ENCODE measurements around the gene CACNA1I.
A peak's percentile ranks its signal among the peaks of the same experiment; 100 is the strongest.

The CACNA1I gene

DNA sequence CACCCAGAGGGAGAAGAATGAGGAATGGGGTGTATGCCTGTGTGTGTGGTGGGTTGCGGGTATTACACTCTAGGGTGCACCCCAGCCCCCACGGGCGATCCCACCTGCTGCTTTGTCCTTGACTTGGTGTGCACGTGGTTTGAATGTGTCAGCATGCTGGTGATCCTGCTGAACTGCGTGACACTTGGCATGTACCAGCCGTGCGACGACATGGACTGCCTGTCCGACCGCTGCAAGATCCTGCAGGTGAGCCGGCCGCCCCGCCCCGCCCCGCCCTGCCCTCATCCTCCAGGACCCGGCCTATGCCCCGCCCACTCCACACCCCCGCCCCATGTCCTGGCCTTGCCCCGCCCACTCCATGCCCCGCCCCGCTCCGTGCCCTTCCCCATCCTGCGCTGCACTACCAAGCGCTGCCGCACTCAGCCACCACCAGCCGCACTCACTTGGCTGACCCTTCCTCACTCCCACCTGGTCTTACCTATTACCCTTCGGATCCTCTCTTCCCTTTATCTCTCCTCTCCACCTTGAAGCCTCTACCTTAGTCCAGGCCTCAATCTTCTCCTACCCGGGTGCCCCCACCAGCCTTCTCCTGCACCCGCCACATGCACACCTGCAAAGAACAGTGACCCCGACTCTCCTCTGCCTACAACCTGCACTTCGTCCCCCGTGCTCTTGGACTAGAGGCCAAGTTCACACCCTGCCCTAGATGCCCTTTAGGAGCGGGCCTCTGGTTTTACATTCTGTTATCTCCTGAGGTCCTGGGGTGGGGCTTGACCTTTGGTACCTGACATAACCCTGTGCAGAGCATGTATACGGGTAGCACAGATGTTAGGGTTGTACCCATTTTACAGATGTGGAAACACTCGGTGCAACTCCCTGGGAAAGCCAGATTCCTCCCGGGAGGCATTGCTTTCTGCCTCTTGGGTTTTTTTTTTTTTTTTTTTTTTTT, 27.7 kb downstream of the CACNA1I start:
- peak; percentile 8 for DNase-seq

DNA sequence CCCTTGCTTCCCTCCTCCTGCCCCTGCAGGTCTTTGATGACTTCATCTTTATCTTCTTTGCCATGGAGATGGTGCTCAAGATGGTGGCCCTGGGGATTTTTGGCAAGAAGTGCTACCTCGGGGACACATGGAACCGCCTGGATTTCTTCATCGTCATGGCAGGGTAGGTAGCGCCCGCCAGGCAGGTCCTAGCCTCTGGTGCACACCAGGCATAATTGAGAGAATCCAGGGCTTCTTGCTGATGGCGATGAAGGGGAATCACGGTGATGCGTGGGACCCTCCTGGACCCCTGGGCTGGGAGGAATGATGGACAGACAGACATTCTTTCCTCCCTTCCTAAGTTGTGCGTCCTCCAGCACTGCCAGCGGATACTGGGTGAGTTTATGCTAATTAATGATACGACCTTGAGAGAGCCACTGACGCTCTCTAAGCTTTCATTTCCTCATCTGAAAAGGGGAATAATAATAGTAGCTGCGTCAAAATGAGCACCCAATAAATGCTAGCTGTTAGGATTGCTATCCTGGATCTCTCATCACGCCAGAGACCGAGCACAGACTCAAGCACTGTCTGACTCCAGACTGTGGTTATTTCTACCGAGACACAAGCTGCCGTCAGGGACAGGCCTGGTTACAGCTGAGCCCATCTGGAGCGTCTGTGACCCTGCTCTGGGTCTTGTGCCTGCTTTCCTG, 30.1 kb downstream of the CACNA1I start:
- DNase-seq, result no peak

DNA sequence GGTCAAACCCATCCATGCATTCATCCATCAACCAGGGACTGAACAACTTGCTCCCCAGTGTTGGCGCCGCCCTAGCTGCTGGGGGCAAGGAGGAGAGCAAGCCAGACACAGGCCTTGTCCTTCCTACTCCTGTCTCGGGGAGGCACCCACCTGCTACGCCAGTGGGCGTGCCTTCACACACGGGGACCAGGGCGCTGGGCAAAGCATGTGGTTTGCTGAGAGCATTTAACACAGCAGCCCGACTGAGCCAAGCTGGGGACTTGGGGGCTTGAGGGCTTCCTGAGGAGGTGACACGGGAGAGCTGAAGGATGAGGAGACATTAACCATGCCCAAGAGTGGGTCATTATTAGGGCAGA, 30.6 kb downstream of the CACNA1I start:
- no peak for DNase-seq

DNA sequence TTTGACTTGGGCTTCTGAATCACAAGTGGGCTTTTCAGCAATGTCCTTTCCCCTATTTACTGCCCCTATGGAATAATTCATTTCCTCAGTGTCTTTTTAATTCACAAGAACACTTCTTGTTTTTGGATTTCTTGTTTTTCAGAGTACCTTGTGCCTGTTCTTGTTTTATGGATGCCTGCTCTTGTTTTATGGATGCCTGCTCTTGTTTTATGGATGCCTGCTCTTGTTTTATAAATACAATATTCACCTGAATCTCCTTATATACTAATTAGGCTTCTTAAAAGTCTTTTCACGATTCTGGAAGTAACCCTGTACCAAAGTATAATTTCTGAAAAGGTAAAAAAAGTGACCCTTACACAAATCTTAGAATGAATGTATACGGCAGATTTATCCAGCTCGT, 32.8 kb downstream of the CACNA1I start:
- no peak for DNase-seq

DNA sequence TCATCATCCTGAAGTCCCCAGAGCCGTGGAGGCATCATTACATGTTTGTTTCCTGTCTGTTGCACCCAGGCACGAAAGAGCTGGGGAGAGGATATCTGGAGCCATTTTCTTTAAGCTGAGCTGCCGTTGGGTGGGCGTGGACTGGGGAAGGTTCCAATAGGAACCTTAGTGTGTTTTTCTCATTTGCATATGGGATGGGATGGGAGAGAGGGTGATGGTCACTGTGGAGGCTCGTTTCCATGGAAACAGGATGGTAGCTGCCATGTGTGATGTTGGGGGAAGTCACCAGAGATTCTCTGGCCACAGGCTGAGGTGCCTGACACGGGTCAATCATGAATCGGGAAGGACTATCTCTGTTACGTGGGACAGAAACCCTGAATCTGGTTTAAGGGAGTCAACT, 39.7 kb downstream of the CACNA1I start:
- no peak for DNase-seq

DNA sequence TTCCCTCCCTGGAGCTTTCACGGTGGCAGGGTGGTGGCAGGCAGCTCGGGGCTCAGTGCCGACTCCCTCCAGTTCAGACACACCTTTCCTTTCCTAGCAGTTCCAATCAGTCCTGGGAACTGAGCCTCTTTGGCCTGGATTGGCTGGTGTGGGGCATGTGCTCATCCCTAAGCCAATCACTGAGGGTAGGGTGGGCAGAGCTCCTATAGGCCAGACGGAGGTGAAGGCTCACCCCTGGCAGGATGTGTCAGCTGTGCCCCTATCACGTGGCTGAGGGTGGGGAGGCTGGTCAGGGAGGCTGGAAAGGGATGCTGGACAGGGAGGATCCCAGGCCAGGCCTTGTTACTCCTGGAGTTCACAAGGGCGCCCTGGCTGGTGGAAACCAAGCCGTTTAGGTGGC, 40.2 kb downstream of the CACNA1I start:
- DNase-seq, result no peak

DNA sequence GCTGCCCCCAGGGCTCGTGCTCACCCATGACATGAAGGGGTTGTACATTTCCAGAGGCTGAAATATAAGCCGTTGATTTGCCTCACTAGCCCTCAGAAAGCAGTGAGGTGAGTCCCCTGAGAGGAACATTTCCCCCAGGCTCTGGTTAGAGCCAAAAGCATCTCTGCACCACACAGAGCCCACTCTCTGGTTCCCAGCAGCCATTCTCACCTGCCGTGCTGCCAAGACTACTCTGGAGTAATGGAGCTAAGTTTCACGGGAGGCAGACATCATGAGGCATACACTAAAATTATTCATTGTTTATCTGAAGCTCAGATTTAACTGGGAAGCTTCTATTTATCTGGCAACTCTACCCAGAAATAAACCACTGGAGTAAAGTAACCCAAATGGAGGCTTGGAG, 40.8 kb downstream of the CACNA1I start:
- no peak for DNase-seq

DNA sequence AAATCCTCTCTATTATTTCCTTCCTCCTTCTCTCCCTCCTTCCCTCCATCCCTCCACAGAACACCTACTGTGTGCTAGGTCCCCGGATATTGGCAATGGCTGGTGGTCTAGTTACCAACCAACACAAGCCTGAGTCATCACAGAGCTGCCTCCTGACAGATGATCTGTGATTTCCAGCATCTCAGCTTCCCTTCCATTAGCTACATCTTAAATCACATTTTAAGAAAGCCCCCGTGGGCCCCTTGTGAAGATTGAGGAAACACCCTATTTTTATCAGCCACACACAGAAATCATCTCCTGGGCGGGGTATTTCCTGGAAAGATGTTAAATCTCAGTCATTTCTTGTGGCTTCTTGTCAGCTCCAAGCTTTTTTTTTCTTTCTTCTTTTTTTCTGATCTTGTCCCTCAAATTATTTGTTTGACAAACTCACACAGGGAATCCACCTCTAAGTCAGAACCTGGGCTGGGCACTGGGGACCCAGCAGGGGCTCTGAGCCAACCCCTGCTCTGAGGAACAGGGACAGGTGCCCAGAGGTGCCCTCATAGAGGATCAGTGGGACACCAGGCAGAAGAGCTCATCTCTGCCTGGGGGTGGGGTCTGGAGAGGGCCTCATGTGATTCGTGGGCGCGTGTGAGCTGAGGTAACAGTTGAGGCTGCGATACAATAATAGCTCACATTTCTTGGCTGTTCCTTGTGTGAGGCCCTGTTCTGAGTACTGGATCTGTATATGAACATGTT, 42.4 kb downstream of the CACNA1I start:
- no peak for DNase-seq

DNA sequence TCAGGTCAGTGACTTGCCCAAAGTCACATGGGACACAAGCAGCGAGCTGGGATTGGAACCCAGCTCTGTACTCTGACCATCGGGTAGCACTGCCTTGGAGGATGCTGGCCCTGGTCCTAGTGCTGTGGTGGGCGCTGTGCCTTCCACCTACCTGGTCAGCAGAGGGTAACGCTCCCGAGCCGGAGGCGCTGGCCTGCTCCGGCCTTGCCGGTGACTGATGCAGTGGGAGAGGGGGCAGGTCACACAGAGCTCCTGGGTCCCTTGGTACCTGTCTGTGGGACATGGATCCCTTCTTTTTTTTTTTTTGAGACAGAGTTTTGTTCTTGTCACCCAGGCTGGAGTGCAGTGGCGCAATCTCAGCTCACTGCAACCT, 43.0 kb downstream of the CACNA1I start:
- no peak for DNase-seq

DNA sequence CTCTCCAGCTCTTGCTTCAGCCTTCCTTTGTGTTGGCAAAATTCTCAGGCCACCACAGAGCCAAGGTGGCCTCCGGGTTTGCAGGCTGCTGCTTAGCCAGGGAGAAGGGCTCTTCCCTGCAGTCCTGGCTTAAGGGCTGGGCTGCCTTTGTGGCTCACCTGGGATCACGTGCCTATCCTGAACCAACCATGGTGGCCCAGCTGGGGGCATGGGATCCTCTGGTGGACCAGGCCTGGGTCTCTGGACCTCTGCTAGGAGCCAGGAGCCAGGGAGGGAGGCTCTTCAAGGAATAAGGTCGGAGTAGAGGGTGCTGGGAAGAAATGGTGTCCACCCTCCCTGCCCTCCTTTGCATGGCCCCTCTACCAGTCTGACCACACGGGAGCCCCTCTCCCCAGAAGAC, 43.9 kb downstream of the CACNA1I start:
- no peak for DNase-seq

DNA sequence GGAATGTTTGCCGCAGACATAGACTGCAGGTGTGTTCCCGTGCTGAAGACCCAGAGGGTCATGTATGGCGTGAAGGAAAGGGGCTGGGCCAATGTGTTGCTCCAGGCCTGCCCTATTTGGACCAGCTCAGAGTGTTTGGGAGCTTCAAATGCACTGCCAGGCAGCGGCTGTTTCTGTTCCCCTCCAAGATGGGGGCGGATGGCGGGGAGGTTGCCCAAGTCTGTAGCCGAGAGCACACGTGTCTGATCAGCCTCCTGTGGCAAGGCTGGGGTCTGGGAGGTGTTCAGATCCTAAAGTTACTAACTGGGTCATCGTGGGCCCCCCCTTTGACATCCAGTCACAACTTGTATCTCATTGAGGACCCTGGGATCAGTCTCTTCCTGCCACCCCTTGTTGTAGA, 45.5 kb downstream of the CACNA1I start:
- DNase-seq, result no peak

DNA sequence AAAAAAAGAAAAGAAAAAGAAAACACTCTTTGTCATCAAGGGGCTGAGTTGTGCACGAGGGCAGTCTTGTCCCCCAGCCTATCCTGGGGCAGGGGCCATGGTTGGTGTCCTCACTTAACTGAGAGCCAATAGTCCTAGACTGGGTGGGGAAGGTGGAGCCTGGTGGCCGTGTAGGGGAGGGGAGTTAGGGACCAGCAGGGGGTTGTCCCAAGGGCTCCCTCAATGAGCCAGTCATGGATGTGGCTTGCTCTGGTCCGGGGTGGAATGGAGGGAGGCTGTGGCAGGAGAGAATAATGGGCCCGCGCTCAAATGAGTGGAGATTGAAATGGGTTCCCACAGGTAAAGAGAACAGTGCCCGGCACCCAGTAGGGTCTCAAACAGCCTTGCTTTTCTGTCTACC, 46.2 kb downstream of the CACNA1I start:
- DNase-seq, result no peak

DNA sequence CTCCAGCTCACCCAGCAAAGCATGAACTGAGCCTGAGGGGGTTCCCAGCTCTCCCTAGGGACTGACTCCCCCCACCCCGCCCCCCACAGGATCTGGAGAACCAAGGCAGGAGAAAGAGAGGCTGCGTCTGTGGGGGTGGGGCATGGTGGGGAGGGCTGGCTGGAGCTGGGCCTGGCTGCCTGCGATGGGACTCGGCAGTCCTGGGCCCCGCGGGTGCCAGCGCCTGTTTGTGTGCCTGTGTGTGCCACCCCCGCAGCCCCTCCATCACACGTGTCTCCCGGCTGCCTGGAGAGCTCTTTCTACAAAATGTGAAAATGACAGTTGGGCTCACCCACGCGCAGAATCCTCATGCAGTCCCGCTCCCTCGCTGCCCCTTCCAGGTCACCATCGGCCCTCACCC, 46.8 kb downstream of the CACNA1I start:
- no peak for DNase-seq

DNA sequence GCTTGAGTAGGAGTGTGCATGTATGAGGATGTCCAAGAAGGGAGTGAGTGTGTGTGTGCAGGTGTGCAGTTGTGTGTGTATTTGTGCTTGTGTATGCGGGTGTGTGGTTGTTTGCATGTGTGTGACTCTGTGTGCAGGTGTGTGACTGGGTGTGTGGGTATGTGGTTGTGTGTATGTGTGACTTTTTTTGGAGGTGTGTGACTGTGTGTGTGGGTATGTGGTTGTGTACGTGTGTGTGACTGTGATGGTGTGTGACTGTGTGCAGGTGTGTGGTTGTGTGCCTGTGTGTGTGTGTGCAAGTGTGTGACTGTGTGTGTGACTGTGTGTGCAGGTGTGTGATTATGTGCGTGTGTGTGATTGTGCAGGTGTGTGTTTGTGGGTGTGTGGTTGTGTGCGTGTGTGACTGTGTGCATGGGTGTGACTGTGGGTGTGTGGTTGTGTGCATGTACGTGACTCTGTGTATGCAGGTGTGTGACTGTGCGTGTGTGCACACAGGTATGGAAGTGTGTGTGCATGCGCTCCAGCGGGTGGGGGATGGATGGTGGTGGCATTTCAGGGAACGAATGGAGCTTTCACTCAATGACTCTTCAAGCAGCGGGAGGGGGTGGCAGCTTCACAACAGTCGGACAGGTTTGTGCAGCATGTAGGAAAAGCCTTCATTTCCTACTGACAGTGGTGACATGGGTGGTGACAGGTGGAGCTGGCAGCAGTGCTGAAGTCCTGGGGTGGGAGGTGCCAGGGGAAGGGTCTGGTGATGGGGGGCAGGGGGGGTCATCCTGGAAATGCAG, 47.6 kb downstream of the CACNA1I start:
- DNase-seq, result no peak

DNA sequence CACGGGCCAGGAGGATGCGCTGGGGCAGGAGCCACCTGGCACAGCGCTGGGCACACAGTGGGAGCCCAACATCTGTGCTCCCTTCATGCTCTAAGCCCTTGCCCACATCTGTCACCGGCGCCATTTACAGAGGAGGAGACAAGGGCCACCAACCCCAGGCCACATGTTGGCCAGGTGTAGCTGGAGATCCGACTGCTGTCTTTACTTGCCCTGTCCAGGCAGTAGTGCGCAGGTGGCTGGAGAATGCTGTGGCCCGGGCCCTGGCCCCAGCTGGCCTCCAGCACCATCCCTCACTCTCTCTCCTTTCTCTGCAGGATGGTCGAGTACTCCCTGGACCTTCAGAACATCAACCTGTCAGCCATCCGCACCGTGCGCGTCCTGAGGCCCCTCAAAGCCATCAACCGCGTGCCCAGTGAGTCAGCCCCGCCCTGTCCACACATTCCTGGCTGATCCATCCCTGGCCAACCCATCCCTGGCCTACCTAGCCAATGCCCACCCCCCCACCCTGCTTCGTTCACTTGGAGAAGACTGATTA, 48.5 kb downstream of the CACNA1I start:
- no peak for DNase-seq

DNA sequence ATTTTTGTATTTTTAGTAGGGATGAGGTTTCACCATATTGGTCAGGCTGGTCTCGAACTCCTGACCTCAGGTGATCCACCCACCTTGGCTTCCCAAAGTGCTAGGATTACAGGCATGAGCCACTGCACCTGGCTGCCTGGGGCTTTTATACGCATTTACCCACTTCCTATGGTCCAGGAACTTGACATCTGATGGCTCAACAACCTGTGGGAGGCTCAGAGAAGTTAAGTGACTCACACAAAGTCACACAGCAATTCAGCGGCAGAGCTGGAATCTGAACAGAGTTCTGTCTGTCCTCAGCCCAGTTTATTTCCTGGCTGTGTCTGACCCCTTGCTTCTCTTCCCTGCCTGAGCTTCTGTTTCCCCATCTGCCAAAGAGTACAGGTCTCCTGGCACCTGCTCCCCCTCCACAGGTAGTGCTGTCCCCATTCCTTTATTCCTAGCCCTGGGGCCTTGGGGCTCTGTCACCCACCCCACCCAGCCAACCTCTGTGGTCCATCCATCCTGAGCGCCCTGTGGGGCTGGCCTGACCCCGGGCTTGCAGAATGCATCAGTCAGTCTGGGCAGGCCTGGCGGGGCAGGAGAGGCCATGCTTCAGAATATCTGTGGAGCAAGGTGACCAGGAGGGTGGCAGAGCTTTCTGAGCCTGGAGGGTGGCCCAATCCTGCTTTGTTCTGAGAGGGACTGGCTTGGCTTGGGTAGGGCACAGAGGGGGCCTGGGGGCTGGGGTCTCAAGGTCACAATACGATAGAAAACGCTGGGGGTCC, 50.6 kb downstream of the CACNA1I start:
- no peak for DNase-seq

DNA sequence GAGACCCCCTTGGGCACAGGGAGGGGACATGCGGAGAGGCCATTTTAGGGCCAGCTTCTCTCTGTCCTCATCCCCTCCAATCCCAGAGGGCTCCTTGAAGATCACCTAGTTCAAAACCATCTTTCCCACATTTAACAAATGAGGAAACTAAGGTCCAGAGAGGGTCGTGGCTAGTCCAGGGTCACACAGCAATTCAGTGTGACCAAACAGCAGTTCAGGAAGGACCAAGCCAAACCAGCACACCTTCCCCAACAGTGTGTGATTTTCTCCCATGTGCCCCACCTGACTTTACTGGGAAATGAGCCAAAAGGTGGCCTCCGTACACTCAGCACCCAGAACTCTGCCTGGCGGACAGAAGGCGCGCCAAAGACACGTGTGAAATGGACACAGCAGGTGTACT, 51.3 kb downstream of the CACNA1I start:
- DNase-seq, result no peak

DNA sequence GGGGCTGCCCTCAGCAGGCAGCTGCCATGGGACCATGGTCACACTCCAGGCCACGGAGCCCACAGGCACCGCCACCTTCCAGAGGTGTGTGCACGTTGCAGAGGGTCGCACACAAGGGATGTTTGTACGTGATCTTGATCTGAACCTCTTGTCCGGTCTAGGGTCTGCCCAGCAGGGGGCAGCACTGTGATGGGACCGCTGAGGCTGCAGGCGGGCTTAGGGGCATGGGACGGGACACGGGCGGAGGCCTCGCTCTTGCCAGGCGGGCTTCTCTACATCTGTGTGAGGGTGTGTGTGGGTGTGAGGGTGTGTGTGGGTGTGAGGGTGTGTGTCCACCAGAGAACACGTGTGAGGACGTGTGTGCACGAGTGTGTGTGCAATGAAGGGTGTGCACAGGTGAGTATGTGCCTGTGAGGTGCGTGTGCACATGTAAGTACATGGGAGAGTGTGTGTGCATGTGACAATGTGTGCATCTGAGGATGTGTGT, 52.4 kb downstream of the CACNA1I start:
- peak; percentile 13 for DNase-seq

DNA sequence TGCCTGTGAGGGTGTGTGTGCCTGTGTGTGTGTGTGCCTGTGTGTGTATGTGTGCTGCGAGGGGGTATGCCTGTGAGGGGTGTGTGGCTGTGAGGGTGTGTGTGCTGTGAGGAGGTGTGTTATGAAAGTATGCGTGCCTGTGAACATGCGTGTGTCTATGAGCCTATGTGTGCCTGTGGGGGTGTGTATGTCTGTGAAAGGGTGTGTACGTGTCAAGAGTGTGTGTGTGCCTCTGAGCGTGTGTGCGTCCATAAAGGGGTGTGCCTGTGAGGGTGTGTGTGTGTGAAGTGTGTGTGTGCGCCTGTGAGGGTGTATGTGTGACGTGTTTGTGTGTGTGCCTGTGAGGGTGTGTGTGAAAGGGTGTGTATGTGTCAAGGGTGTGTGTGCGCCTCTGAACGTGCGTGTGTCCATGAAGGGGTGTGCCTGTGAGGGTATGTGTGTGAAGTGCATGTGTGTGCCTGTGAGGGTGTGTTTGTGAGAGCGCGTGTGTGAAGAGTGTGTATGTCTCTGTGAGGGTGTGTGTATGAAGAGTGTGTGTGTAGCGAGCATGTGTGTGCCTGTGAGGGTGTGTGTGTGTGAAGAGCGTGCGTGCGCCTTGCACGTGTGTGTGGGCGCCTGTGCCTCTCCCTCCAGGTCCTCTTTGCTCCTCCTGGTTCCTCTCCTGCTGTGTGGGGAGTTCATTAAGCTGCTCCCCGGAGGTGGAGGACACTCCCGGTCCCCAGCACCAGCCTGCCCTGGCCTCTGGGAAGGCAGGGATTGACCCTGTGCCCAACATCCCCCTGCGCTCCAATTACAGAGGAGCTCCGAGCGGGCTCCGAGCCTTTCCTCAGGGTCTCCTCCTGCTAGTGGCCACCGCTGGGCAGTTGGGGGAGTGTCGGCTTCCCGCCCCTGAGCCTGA, 53.3 kb downstream of the CACNA1I start:
- no peak for DNase-seq

DNA sequence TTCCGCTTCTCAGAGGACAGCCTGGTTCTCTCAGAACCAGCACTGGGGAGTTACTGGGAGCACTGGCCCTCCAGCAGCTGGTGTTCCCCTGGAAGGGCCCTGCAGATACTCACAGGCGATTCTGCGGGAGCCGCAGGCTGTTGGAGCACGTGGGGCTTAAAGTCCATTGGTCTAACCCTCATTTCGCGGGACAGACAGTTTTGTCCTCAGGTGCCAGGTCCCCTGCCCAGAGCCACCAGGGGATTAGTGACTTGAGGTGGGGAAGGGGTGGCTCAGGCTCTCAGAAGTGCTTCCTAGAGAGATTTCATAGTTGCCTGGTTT, 53.9 kb downstream of the CACNA1I start:
- DNase-seq, result no peak
